ENCODE measurements around the gene PHF23.

PHF23 gene

GRCh38 chr17:7226721-7227710, 12.2 kb downstream of the PHF23 start:
- ChIA-PET POLR2A (no interaction called here), CTCF (no interaction called here)
- no peak for DNase-seq (ENCODE audit: extremely low spot score)
- TF ChIP-seq, protein P1, sequence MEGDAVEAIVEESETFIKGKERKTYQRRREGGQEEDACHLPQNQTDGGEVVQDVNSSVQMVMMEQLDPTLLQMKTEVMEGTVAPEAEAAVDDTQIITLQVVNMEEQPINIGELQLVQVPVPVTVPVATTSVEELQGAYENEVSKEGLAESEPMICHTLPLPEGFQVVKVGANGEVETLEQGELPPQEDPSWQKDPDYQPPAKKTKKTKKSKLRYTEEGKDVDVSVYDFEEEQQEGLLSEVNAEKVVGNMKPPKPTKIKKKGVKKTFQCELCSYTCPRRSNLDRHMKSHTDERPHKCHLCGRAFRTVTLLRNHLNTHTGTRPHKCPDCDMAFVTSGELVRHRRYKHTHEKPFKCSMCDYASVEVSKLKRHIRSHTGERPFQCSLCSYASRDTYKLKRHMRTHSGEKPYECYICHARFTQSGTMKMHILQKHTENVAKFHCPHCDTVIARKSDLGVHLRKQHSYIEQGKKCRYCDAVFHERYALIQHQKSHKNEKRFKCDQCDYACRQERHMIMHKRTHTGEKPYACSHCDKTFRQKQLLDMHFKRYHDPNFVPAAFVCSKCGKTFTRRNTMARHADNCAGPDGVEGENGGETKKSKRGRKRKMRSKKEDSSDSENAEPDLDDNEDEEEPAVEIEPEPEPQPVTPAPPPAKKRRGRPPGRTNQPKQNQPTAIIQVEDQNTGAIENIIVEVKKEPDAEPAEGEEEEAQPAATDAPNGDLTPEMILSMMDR (IDR thresholded peaks at IDR 0.05; ENCODE audit: control extremely low read depth, extremely low read depth, low read depth, missing control alignments), result no peak

- ChIA-PET CTCF (no interaction called here), POLR2A (interaction anchor here (1.6 kb wide), 1 partner anchor 10 kb away, joined by 3 read pairs; no protein-coding TSS in a partner anchor)
- TF ChIP-seq, protein P1 (IDR thresholded peaks at IDR 0.05; ENCODE audit: control extremely low read depth, extremely low read depth, low read depth, missing control alignments), result no peak
- no peak for DNase-seq (ENCODE audit: extremely low spot score)
These were observed 13.4 kb downstream of the PHF23 start for GRCh38 chr17:7225711-7226331.

DNA sequence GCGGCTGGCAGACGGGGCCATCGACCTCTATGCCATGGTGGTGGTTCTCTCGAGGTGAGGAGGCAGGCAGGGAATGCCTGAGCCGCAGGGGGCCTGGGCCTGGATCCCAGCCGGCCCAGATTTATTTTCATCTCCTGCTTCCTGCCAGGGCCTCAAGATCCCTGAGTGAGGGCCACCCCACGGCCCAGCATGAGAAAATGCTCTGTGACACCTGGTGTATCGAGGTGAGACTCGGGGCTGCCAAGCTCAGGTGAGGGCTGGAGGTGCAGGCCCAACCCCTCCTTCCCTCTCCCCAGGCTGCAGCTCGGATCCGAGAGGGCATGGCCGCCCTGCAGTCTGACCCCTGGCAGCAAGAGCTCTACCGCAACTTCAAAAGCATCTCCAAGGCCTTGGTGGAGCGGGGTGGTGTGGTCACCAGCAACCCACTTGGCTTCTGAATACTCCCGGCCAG, 14.6 kb downstream of the PHF23 start:
- CTCF ChIA-PET, result no interaction called here
- no peak for DNase-seq (ENCODE audit: extremely low spot score)
- POLR2A ChIA-PET, result interaction anchor here (1.6 kb wide), 1 partner anchor 11 kb away, joined by 3 read pairs; no protein-coding TSS in a partner anchor
- TF ChIP-seq, protein P1 (IDR thresholded peaks at IDR 0.05; ENCODE audit: control extremely low read depth, extremely low read depth, low read depth, missing control alignments), result no peak

GRCh38 chr17:7224110-7224509, 15.1 kb downstream of the PHF23 start:
- no peak for DNase-seq (ENCODE audit: extremely low spot score)
- ChIA-PET CTCF (no interaction called here), POLR2A (interaction anchor here (1.6 kb wide), 1 partner anchor 11 kb away, joined by 3 read pairs; no protein-coding TSS in a partner anchor)
- TF ChIP-seq, protein P1 (IDR thresholded peaks at IDR 0.05; ENCODE audit: control extremely low read depth, extremely low read depth, low read depth, missing control alignments), result no peak

- ChIA-PET POLR2A (no interaction called here), CTCF (no interaction called here)
- TF ChIP-seq, protein P1 (IDR thresholded peaks at IDR 0.05; ENCODE audit: control extremely low read depth, extremely low read depth, low read depth, missing control alignments), result no peak
- DNase-seq (ENCODE audit: extremely low spot score), result no peak
These were observed 15.9 kb downstream of the PHF23 start for GRCh38 chr17:7223375-7223774.

DNA sequence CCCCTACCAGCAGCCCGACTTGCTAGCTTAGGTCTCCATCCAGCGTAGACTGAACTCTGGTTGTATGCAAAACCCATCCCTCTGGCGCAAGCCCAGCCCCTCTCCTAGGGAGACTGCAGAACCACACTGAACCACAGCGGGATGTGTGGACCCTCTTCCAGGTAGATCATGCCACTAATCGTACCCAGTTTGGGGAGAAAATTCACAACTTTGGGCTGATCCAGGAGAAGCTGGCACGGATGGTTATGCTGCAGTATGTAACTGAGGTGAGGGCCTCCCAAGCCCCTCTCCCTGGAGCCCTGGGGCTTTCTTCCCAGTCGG, 16.3 kb downstream of the PHF23 start:
- TF ChIP-seq, protein P1 (IDR thresholded peaks at IDR 0.05; ENCODE audit: control extremely low read depth, extremely low read depth, low read depth, missing control alignments), result no peak
- ChIA-PET POLR2A (no interaction called here), CTCF (interaction anchor here (3.6 kb wide), 1 partner anchor 12 kb away, joined by 26 read pairs; the partner anchor contains the start of gene DVL2)
- DNase-seq (ENCODE audit: extremely low spot score), result no peak
